GM23338 (cell line): ENCODE measurements around the gene FOXA2. TPM values are rescaled to one million over a fixed set of nuclear protein-coding genes. Genes with fewer than 3 reads are reported as not detected.

ENCODE experiments used
- ATAC-seq: fragments of 200-7000 bp; cut with Tn5 transposase; 3 replicates; pipeline ENCODE4 v1.9.1; 2020
- DNase-seq: peaks from one replicate; pipeline ENCODE4 v3.0.0-alpha.2; 2015; ENCODE audit warnings: low spot score
- H2AFZ ChIP-seq: fragments of 200-600 bp; sonication (generic); 2 replicates; pipeline ENCODE4 v1.8.0; 2016; ENCODE audit warnings: antibody characterized with exemption, mild to moderate bottlenecking, moderate library complexity
- H3F3A ChIP-seq: fragments of 200-600 bp; sonication (generic); replicated peaks from 2 replicates; pipeline ENCODE4 v1.8.0; 2017; ENCODE audit warnings: antibody characterized with exemption, mixed run types, low read depth
- H3K27ac ChIP-seq: fragments of 200-600 bp; sonication (generic); 2 replicates; pipeline ENCODE4 v1.6.1; 2016; ENCODE audit warnings: low read depth
- H3K27me3 ChIP-seq: fragments of 200-600 bp; sonication (generic); 2 replicates; pipeline ENCODE4 v1.8.0; 2016; ENCODE audit warnings: mild to moderate bottlenecking, mixed run types, moderate library complexity; ENCODE audit not compliant: insufficient read depth
- H3K36me3 ChIP-seq: fragments of 200-600 bp; sonication (generic); 2 replicates; pipeline ENCODE4 v1.8.0; 2016; ENCODE audit warnings: mild to moderate bottlenecking; ENCODE audit not compliant: insufficient read depth
- H3K4me1 ChIP-seq: fragments of 200-600 bp; sonication (generic); 2 replicates; pipeline ENCODE4 v1.8.0; 2016; ENCODE audit warnings: mild to moderate bottlenecking, moderate library complexity; ENCODE audit not compliant: insufficient read depth
- H3K4me2 ChIP-seq: fragments of 200-600 bp; sonication (generic); 2 replicates; pipeline ENCODE4 v1.7.1; 2017; ENCODE audit warnings: mixed run types
- H3K4me3 ChIP-seq: fragments of 200-600 bp; sonication (generic); 2 replicates; pipeline ENCODE4 v1.6.1; 2016; ENCODE audit warnings: mixed run types
- H3K79me2 ChIP-seq: fragments of 200-600 bp; sonication (generic); replicated peaks from 2 replicates; pipeline ENCODE4 v1.8.0; 2017; ENCODE audit warnings: mild to moderate bottlenecking; ENCODE audit not compliant: insufficient read depth
- H3K9me2 ChIP-seq: fragments of 200-600 bp; sonication (generic); 2 replicates; pipeline ENCODE4 v1.8.0; 2017; ENCODE audit not compliant: insufficient read depth
- H4K20me1 ChIP-seq: fragments of 200-600 bp; sonication (generic); replicated peaks from 2 replicates; pipeline ENCODE4 v1.8.0; 2017; ENCODE audit warnings: mild to moderate bottlenecking; ENCODE audit not compliant: insufficient read depth
- H3K27ac Mint-ChIP-seq: 2 replicates; pipeline ENCODE4 v1.8.0; 2020; ENCODE audit warnings: inconsistent platforms, mild to moderate bottlenecking, moderate library complexity, mixed read lengths
- H3K27me3 Mint-ChIP-seq: 3 replicates; pipeline ENCODE4 v1.8.0; 2022; ENCODE audit warnings: low read depth, mild to moderate bottlenecking, moderate library complexity, mixed read lengths, inconsistent platforms; ENCODE audit not compliant: insufficient read depth, poor library complexity
- H3K36me3 Mint-ChIP-seq: 3 replicates; pipeline ENCODE4 v1.8.0; 2021; ENCODE audit warnings: low read depth, mild to moderate bottlenecking, inconsistent platforms, moderate library complexity, mixed read lengths
- H3K4me1 Mint-ChIP-seq: 3 replicates; pipeline ENCODE4 v1.8.0; 2020; ENCODE audit warnings: mild to moderate bottlenecking, inconsistent platforms, mixed read lengths
- H3K4me3 Mint-ChIP-seq: 3 replicates; pipeline ENCODE4 v1.8.0; 2021; ENCODE audit warnings: moderate library complexity, mild to moderate bottlenecking, inconsistent platforms, mixed read lengths
- H3K9me3 Mint-ChIP-seq: 3 replicates; pipeline ENCODE4 v1.8.0; 2020; ENCODE audit warnings: moderate library complexity, mild to moderate bottlenecking, inconsistent platforms, mixed read lengths
- CREB1 ChIP-seq: fragments of 250-450 bp; sonication (Bioruptor Pico); IDR thresholded peaks from 2 replicates; pipeline ENCODE4 v1.5.0; 2020; ENCODE audit warnings: low read depth, mild to moderate bottlenecking, moderate library complexity
- EZH2 ChIP-seq: fragments of 200-600 bp; sonication (generic); IDR thresholded peaks from one replicate; pipeline ENCODE4 v1.8.0; 2017; ENCODE audit warnings: antibody characterized with exemption, mild to moderate bottlenecking, low read depth; ENCODE audit not compliant: unreplicated experiment
- EZH2phosphoT487 ChIP-seq: fragments of 200-600 bp; sonication (generic); IDR thresholded peaks from one replicate; pipeline ENCODE4 v1.8.1; 2018; ENCODE audit warnings: antibody characterized with exemption; ENCODE audit not compliant: unreplicated experiment
- JUNB ChIP-seq: IDR thresholded peaks from one replicate; pipeline ENCODE4 v1.6.1; 2016; ENCODE audit warnings: antibody characterized with exemption; ENCODE audit not compliant: unreplicated experiment
- NANOG ChIP-seq: IDR thresholded peaks from 2 replicates; pipeline ENCODE4 v1.6.1; 2016; ENCODE audit warnings: antibody characterized with exemption, borderline replicate concordance
- POLR2AphosphoS5 ChIP-seq: IDR thresholded peaks from 2 replicates; pipeline ENCODE4 v1.6.1; 2016; ENCODE audit warnings: antibody characterized with exemption, low read depth
- STAT1 ChIP-seq: IDR thresholded peaks from one replicate; pipeline ENCODE4 v1.6.1; 2016; ENCODE audit warnings: antibody characterized with exemption; ENCODE audit not compliant: unreplicated experiment
- ZNF114 ChIP-seq: fragments of 250-450 bp; sonication (Bioruptor Pico); IDR thresholded peaks from 2 replicates; pipeline ENCODE4 v1.5.0; 2020; ENCODE audit warnings: mild to moderate bottlenecking, moderate library complexity
- ZNF331 ChIP-seq: fragments of 250-450 bp; sonication (Bioruptor Pico); IDR thresholded peaks from 2 replicates; pipeline ENCODE4 v1.5.0; 2020; ENCODE audit warnings: low read depth, mild to moderate bottlenecking, moderate library complexity
- polyA plus RNA-seq: library from polyadenylated mRNA; unstranded; fragments of >200 nt; fragmentation: Nextera tagmentation; extraction: Ambion mirVana; gene quantifications from 2 replicates; pipeline ENCODE4 v1.2.1, GENCODE V29; 2016
- total RNA-seq: library from RNA; depleted of rRNA; stranded (reverse); fragments of >200 nt; shearing (Covaris generic); gene quantifications from 2 replicates; pipeline ENCODE4 v1.2.3, GENCODE V29; 2014
- TF ChIP-seq, protein P1 (sequence below): IDR thresholded peaks from 2 replicates; pipeline ENCODE4 v1.6.1; 2016; ENCODE audit warnings: antibody characterized with exemption
- TF ChIP-seq, protein P2 (sequence below): fragments of 250-450 bp; sonication (Bioruptor Pico); IDR thresholded peaks from 2 replicates; pipeline ENCODE4 v1.5.0; 2020; ENCODE audit warnings: mild to moderate bottlenecking, moderate library complexity
- TF ChIP-seq, protein P3 (sequence below), 2 experiments: fragments of 200-600 bp in 1 of 2; sonication (generic) in 1 of 2; conservative IDR thresholded peaks; 2 replicates each; pipeline versions ENCODE4 v1.5.1 to v1.6.1; 2016 to 2017; ENCODE audit warnings: antibody characterized with exemption in 2 of 2, low read depth in 2 of 2, mild to moderate bottlenecking in 2 of 2, moderate library complexity in 1 of 2
- TF ChIP-seq, protein P4 (sequence below): IDR thresholded peaks from one replicate; pipeline ENCODE4 v1.6.1; 2018; ENCODE audit warnings: antibody characterized with exemption; ENCODE audit not compliant: unreplicated experiment

FOXA2 gene
- total and polyA plus RNA-seq, 2 experiments from 2014 or later = not detected

DNA sequence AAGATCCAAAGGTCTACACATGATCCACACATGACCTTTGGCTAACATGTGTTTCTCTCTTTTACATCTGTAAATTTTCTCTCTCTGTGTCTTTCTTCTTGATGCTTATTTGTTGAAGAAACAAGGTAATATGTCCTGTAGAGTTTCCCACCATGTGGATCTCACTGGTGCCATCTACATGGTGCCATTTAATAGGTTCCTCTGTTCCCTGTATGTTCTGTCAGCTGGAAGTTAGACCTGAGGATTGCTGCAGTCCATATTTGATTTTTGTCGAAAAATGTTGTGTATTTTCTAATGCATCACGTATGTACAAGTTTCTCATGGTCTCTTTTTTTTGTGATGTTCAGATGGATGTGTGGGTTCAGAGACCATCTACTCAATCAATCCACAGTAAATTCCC lies 30.0 kb downstream of the FOXA2 start:
- Histone ChIP-seq H3F3A (0 out of 2 replicates have a peak, but pooled peaks cover 7% of the 10 kb centered on the region), H3K4me2 (no peak overlapping the region), H2AFZ (no peak overlapping the region), H3K4me3 (no peak overlapping the region), H3K27ac (no peak overlapping the region), H3K9me2 (peaks cover 15% of the 10 kb centered on the region; the same call in 1 of the 2 replicates), H4K20me1 (0 out of 2 replicates have a peak, but pooled peaks cover 11% of the 10 kb centered on the region), H3K36me3 (no peaks in the 10 kb centered on the region; the same call in 1 of the 2 replicates), H3K79me2 (no peaks in the 10 kb centered on the region), H3K27me3 (peaks cover 55% of the 10 kb centered on the region), H3K4me1 (peaks cover 38% of the 10 kb centered on the region)
- Mint-ChIP-seq H3K27ac (no peak overlapping the region), H3K4me1 (peaks cover 37% of the 10 kb centered on the region), H3K4me3 (no peak overlapping the region), H3K9me3 (peaks cover 23% of the 10 kb centered on the region), H3K36me3 (peaks cover 6% of the 10 kb centered on the region), H3K27me3 (peaks cover 52% of the 10 kb centered on the region)
- no peak for DNase-seq
- no peak for ATAC-seq
- TF ChIP-seq EZH2 = no peak
- TF ChIP-seq, protein P1, sequence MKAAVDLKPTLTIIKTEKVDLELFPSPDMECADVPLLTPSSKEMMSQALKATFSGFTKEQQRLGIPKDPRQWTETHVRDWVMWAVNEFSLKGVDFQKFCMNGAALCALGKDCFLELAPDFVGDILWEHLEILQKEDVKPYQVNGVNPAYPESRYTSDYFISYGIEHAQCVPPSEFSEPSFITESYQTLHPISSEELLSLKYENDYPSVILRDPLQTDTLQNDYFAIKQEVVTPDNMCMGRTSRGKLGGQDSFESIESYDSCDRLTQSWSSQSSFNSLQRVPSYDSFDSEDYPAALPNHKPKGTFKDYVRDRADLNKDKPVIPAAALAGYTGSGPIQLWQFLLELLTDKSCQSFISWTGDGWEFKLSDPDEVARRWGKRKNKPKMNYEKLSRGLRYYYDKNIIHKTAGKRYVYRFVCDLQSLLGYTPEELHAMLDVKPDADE = no peak
- TF ChIP-seq EZH2phosphoT487 = no peak
- TF ChIP-seq NANOG = no peak
- TF ChIP-seq, protein P2, sequence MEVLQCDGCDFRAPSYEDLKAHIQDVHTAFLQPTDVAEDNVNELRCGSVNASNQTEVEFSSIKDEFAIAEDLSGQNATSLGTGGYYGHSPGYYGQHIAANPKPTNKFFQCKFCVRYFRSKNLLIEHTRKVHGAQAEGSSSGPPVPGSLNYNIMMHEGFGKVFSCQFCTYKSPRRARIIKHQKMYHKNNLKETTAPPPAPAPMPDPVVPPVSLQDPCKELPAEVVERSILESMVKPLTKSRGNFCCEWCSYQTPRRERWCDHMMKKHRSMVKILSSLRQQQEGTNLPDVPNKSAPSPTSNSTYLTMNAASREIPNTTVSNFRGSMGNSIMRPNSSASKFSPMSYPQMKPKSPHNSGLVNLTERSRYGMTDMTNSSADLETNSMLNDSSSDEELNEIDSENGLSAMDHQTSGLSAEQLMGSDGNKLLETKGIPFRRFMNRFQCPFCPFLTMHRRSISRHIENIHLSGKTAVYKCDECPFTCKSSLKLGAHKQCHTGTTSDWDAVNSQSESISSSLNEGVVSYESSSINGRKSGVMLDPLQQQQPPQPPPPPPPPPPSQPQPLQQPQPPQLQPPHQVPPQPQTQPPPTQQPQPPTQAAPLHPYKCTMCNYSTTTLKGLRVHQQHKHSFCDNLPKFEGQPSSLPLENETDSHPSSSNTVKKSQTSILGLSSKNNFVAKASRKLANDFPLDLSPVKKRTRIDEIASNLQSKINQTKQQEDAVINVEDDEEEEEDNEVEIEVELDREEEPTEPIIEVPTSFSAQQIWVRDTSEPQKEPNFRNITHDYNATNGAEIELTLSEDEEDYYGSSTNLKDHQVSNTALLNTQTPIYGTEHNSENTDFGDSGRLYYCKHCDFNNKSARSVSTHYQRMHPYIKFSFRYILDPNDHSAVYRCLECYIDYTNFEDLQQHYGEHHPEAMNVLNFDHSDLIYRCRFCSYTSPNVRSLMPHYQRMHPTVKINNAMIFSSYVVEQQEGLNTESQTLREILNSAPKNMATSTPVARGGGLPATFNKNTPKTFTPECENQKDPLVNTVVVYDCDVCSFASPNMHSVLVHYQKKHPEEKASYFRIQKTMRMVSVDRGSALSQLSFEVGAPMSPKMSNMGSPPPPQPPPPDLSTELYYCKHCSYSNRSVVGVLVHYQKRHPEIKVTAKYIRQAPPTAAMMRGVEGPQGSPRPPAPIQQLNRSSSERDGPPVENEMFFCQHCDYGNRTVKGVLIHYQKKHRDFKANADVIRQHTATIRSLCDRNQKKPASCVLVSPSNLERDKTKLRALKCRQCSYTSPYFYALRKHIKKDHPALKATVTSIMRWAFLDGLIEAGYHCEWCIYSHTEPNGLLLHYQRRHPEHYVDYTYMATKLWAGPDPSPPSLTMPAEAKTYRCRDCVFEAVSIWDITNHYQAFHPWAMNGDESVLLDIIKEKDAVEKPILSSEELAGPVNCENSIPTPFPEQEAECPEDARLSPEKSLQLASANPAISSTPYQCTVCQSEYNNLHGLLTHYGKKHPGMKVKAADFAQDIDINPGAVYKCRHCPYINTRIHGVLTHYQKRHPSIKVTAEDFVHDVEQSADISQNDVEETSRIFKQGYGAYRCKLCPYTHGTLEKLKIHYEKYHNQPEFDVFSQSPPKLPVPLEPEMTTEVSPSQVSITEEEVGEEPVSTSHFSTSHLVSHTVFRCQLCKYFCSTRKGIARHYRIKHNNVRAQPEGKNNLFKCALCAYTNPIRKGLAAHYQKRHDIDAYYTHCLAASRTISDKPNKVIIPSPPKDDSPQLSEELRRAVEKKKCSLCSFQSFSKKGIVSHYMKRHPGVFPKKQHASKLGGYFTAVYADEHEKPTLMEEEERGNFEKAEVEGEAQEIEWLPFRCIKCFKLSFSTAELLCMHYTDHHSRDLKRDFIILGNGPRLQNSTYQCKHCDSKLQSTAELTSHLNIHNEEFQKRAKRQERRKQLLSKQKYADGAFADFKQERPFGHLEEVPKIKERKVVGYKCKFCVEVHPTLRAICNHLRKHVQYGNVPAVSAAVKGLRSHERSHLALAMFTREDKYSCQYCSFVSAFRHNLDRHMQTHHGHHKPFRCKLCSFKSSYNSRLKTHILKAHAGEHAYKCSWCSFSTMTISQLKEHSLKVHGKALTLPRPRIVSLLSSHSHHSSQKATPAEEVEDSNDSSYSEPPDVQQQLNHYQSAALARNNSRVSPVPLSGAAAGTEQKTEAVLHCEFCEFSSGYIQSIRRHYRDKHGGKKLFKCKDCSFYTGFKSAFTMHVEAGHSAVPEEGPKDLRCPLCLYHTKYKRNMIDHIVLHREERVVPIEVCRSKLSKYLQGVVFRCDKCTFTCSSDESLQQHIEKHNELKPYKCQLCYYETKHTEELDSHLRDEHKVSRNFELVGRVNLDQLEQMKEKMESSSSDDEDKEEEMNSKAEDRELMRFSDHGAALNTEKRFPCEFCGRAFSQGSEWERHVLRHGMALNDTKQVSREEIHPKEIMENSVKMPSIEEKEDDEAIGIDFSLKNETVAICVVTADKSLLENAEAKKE (CRISPR knock-in tag) = no peak
- TF ChIP-seq STAT1 = no peak
- TF ChIP-seq, protein P3, sequence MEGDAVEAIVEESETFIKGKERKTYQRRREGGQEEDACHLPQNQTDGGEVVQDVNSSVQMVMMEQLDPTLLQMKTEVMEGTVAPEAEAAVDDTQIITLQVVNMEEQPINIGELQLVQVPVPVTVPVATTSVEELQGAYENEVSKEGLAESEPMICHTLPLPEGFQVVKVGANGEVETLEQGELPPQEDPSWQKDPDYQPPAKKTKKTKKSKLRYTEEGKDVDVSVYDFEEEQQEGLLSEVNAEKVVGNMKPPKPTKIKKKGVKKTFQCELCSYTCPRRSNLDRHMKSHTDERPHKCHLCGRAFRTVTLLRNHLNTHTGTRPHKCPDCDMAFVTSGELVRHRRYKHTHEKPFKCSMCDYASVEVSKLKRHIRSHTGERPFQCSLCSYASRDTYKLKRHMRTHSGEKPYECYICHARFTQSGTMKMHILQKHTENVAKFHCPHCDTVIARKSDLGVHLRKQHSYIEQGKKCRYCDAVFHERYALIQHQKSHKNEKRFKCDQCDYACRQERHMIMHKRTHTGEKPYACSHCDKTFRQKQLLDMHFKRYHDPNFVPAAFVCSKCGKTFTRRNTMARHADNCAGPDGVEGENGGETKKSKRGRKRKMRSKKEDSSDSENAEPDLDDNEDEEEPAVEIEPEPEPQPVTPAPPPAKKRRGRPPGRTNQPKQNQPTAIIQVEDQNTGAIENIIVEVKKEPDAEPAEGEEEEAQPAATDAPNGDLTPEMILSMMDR (conservative IDR thresholded peaks at IDR 0.05; ENCODE audit: low read depth in 2 of 2) = no peak
- TF ChIP-seq, protein P4, sequence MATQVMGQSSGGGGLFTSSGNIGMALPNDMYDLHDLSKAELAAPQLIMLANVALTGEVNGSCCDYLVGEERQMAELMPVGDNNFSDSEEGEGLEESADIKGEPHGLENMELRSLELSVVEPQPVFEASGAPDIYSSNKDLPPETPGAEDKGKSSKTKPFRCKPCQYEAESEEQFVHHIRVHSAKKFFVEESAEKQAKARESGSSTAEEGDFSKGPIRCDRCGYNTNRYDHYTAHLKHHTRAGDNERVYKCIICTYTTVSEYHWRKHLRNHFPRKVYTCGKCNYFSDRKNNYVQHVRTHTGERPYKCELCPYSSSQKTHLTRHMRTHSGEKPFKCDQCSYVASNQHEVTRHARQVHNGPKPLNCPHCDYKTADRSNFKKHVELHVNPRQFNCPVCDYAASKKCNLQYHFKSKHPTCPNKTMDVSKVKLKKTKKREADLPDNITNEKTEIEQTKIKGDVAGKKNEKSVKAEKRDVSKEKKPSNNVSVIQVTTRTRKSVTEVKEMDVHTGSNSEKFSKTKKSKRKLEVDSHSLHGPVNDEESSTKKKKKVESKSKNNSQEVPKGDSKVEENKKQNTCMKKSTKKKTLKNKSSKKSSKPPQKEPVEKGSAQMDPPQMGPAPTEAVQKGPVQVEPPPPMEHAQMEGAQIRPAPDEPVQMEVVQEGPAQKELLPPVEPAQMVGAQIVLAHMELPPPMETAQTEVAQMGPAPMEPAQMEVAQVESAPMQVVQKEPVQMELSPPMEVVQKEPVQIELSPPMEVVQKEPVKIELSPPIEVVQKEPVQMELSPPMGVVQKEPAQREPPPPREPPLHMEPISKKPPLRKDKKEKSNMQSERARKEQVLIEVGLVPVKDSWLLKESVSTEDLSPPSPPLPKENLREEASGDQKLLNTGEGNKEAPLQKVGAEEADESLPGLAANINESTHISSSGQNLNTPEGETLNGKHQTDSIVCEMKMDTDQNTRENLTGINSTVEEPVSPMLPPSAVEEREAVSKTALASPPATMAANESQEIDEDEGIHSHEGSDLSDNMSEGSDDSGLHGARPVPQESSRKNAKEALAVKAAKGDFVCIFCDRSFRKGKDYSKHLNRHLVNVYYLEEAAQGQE = no peak
- TF ChIP-seq ZNF331 = no peak
- no peak for TF ChIP-seq POLR2AphosphoS5
- no peak for TF ChIP-seq CREB1 (CRISPR knock-in tag)
- TF ChIP-seq ZNF114 = no peak
- TF ChIP-seq JUNB = no peak
